Islet of Langerhans (tissue), 1 donor: Measurements from ENCODE around the gene ACSM5.
"Not testable (repeated sequence)": the region's sequence is repeated elsewhere in the genome, so short reads cannot be mapped to it uniquely, and the experiment has no call there.

ENCODE experiments used
- FAIRE-seq: peaks from one replicate; lab custom pipeline; 2011; peaks lifted over from hg19 to GRCh38; lab: Jason Lieb, UNC

The ACSM5 gene

DNA sequence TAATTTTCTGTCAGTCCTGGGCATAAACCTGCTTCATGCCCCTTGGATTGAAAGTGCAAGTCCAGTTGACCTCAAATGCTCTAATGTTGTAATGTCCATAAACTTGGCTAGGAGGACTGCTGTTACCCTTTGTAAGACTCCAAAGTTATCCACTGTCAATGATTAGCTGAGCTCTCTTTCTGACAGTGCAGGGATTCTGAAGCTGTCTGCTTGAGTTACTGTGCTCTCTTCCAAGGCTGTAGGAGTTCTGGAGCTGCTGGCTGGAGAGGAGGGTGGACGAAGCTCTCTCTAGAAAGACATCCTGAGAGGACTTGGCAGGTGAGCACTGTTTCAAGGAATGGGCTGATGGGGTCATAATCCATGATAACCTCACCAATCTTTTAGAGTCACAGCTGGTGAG, 42.0 kb downstream of the ACSM5 start, which contains the start of gene ACSM2A:
Gene ACSM2A, plus strand, starts transcription at position 158 of the 400 bp plus-strand sequence. CDS start 8,594 bp downstream, outside the sequence.
- FAIRE-seq, result not testable (repeated sequence)

DNA sequence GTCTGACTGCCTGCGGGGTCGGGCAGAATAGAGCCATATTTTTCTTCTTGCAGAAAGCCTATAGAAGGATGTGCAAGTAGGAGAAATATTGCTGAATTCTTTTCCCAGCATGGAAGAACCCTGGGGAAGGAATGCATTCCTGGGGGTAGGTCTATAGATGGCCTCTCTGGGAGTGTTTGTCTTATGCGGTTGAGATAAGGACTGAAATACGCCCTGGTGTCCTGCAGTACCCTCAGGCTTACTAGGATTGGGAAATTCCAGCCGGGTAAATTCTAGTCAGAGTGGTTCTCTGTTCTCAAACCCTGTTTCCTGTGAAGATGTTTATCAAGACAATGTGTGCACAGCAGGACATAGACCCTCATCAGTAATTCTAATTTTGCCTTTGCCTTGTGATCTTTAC, 44.3 kb downstream of the ACSM5 start:
- not testable (repeated sequence) for FAIRE-seq

DNA sequence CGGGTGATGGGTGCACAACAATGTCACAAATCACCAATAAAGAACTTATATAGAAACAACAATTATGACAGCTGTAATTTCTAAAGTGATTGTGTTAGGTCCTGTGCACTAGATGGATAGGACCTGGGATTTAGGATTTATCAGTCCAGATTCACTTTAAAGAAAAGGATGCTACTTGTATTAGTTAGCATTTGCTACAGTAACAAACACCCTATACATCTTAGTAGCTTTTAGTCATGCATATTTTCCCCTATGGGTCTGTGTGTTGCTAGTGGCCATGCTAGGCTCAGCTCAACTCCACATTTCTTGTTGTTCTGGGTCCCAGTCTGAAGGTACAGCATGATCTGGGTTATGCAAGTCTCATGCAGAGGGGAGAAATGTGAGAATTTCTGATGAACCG, 49.9 kb downstream of the ACSM5 start:
- not testable (repeated sequence) for FAIRE-seq

DNA sequence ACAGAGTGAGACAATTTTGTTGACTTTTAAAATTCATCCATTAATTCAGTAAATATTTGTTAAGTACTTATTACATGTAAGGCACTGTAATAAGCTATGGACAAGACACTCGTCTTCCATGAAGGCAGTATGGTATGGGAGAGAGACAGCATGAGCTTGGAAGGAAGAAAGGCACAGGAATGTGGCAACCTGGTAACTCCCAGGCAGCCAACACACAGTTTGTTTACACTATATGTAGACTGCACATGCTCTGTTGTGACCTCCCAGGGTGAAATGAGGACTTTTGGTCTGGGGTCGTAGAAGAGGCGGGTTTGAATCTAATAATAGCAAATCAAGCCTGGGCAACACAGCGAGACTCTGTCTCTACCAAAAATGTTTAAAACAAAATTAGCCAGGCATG, 51.0 kb downstream of the ACSM5 start:
- FAIRE-seq, result not testable (repeated sequence)

DNA sequence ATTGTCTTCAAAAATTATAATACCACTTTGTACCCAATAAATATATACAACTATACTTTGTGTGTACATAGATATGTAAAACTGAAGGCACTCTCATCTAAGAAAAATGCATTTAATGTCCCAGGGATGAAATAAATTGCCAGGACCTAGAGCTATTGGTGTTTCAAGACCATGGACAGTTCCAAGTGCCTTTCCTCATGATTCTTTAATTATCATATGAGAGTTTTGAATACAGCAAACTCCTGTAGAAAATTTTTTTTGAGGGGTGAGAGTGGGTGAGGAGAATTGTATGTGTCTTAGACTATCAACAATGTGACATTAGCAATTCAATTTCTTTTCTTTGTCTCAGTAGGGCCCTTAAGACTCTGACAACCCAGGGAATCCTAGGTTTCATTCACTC, 59.6 kb downstream of the ACSM5 start:
- FAIRE-seq, result not testable (repeated sequence)

DNA sequence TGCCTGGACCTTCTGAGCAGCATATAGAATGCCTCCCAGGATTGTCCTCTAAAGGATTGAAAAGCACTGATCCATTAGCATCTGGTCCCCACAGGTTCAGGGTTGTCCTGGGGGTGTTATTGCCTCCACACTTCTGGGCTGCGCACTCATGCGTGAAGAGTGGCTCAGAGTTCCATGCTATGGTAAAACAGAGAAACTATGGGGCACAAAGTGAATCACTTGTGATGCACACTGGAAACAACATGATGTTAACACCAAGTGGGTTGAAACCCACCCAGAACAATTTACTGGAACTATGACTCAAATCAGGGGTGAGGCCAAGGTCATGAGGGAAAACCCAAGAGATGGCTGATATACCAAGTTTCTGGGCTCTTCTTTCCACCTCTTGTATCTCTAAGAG, 60.6 kb downstream of the ACSM5 start:
- not testable (repeated sequence) for FAIRE-seq

DNA sequence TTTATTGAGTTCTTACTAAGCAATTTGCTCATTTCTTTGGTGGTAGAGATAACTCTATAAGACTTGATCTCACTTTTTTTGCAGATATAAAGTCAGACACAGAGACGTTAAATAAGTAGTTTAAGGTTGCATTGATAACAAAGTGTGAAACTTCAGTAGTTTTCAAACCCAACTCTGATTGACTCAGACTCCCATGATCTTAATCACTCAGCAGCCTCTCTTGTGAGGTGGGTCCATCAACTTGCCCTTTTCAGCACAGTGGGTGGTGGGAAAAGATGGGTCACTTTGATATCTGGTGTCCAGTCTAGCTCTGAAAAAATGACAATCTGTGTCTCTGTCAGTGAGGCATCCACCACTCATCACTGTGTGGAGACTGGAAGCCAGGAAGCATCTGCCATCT, 61.4 kb downstream of the ACSM5 start:
- FAIRE-seq, result not testable (repeated sequence)

DNA sequence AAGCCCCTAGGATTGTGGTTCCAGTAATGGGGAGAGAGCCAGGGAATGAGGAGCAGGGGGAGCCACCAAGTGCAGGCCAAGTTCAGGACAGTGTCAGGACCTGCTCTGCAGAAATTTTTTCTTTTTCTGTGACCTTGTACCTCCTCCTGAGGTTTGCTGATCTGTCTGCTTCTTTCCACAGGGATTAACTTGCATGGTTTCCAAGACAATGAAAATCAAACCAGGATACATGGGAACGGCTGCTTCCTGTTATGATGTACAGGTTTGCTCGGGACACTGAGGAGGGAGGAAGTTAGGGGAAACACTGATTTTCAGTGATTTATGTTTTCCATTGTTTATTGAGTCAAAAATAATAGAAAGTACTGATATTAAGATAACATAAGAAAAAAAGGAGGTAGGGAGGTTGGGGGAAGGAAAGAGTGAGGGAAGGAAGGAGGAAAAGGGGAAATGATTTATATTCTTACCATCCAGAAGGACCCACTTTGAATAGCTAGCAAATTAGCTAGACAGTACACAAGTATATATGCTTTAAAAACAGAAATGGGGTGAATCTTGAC, 67.9 kb downstream of the ACSM5 start:
- not testable (repeated sequence) for FAIRE-seq

DNA sequence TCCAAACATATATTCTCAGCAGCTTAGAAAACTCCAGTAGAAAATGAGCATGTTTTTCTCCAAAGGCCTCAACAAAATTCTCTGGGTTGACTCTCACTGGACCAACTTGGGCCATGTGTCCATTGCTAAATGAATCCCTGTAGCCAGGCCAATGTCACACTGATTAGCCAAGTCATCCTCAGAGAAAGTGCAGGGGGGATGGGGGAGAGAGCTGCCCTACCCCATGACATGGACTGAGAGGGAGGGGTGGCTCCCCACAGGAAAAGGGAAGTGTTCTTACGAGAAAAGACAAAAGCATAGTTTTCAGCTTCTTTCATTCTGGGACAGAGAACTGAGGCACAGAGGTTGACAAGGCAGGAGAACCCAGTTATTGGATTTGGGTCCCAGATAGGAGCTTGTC, 74.7 kb downstream of the ACSM5 start:
- not testable (repeated sequence) for FAIRE-seq

DNA sequence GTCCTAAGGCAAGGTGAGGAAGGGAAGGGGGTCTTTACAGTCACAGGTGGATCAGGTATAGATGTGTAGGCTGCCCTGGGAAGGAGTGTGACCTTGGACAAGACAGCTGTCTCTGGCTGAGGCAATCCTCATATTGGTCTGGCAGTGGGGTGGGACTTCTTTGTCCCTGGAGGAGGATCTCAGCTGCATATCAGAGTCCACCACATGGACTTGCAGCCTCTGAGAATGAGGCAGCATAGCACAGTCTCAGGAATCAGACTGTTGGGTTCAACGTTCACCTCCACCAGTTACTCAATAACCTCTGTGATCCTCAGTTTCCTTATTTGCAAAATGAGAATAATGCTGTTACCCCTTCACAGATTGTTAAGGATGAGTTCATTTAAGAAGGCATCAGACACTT, 75.4 kb downstream of the ACSM5 start:
- FAIRE-seq, result no peak

DNA sequence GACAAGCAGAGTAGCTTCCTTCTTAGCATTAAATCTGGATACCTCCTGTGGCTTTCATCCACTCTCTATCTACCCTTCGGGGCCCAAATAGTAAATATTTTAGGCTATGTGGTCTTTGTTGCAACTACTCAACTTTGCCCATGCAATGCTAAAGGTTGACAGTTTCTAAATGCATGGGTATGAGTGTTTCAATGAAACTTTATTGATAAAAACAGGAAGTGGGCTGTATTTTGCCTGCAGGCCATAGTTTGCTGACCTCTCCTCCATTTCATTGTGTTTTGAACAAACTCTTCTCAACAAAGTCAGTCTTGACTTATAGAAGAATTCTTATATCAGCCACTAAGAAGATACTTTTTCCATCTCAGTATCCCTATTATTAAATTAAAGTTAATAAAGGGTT, 76.1 kb downstream of the ACSM5 start:
- no peak for FAIRE-seq
